ENCODE data around the gene RAB8A.
"Not testable (repeated sequence)": the region's sequence is repeated elsewhere in the genome, so short reads cannot be mapped to it uniquely, and the experiment has no call there.

The RAB8A gene

GRCh38 chr19:16095071-16095571 lies 16.6 kb upstream of the RAB8A start:
- no peak for DNase-seq (ENCODE audit: low read depth, low spot score)
- no CpG with 5 or more reads among the region's 13 CpGs for WGBS (ENCODE audit: insufficient coverage, insufficient read length)
- Histone ChIP-seq H3K36me3 (ENCODE audit: control insufficient read depth, insufficient read depth, low read length) (peaks cover 48% of the 10 kb centered on the region), H3K27ac (ENCODE audit: low read length) (no peak overlapping the region), H3K4me3 (ENCODE audit: low read length) (no peak overlapping the region), H3K9me3 (ENCODE audit: control insufficient read depth, insufficient read depth, low read length) (no peaks in the 10 kb centered on the region), H3K4me1 (ENCODE audit: control insufficient read depth, insufficient read depth, low read length) (no peaks in the 10 kb centered on the region), H3K27me3 (ENCODE audit: control insufficient read depth, insufficient read depth, low read length) (no peaks in the 10 kb centered on the region)

DNA sequence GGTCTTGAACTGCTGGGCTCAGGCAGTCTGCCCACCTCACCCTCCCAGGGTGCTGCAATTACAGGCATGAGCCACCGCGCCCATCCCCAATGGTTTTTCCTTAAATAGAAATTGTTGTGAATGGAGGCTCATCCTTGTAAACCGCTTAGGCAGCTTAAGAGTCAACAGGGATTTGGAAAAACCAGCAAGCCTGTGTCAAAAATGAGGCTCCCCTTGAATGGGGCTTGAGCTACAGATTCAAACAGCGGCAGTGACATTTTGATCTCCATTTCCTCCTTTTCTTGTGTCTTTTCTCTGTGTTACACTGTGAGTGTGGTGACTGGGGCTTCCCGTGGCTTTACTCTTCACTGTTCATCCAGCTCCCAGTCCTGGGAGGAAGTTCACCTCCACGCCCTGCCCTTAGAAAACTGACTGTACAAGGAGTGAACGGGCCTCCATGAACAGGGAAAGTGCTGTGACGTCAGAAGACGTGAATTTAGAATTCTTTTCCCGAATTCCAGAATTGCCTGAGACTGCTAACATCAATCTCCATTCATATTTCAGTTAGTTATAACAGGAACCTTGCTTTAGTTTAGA lies 15.3 kb upstream of the RAB8A start:
- Histone ChIP-seq H3K4me1 (ENCODE audit: control insufficient read depth, insufficient read depth, low read length) (no peaks in the 10 kb centered on the region), H3K27ac (ENCODE audit: low read length) (no peak overlapping the region), H3K4me3 (ENCODE audit: low read length) (no peak overlapping the region), H3K9me3 (ENCODE audit: control insufficient read depth, insufficient read depth, low read length) (no peaks in the 10 kb centered on the region), H3K36me3 (ENCODE audit: control insufficient read depth, insufficient read depth, low read length) (peaks cover 48% of the 10 kb centered on the region), H3K27me3 (ENCODE audit: control insufficient read depth, insufficient read depth, low read length) (no peaks in the 10 kb centered on the region)
- no CpG with 5 or more reads among the region's 10 CpGs for WGBS (ENCODE audit: insufficient coverage, insufficient read length)
- no peak for DNase-seq (ENCODE audit: low read depth, low spot score)

DNA sequence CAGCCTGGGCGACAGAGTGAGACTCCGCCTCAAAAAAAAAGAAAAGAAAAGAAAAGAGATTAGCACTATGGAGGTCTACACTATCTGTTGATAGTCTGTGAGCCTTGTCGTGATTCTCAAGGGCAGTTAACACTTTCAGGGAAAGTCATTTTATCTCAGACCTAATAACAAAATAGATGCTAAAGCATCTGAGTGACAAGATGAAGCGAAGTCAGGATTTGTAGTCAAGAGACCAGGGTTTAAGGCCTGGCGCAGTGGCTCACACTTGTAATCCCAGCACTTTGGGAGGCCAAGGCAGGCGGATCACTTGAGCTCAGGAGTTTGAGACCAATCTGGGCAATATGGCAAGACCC lies 13.3 kb upstream of the RAB8A start:
- H3K27ac ChIP-seq (ENCODE audit: low read length), result no peak overlapping the region
- no peak overlapping the region for H3K4me3 ChIP-seq (ENCODE audit: low read length)
- no peaks in the 10 kb centered on the region for H3K9me3 ChIP-seq (ENCODE audit: control insufficient read depth, insufficient read depth, low read length)
- H3K36me3 ChIP-seq (ENCODE audit: control insufficient read depth, insufficient read depth, low read length), result peaks cover 35% of the 10 kb centered on the region
- no peaks in the 10 kb centered on the region for H3K27me3 ChIP-seq (ENCODE audit: control insufficient read depth, insufficient read depth, low read length)
- no peak for DNase-seq (ENCODE audit: low read depth, low spot score)
- no CpG with 5 or more reads among the region's 6 CpGs for WGBS (ENCODE audit: insufficient coverage, insufficient read length)
- no peaks in the 10 kb centered on the region for H3K4me1 ChIP-seq (ENCODE audit: control insufficient read depth, insufficient read depth, low read length)

DNA sequence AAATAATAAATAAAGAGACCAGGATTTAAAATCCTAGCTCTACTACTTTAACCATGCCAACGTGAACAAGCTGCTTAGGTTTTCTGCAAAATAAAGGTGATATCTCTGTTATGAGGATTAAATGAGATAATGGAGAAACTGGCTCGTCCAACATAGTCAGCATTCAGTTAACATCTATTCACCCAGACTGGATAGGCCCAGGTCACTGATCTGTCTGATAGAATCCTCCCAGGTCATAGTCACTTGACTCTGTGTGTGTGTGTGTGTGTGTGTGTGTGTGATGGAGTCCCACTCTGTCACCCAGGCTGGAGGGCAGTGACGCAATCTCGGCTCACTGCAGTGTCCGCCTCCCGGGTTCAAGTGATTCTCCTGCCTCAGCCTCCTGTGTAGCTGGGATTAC lies 12.9 kb upstream of the RAB8A start:
- H3K27ac ChIP-seq (ENCODE audit: low read length), result no peak overlapping the region

DNA sequence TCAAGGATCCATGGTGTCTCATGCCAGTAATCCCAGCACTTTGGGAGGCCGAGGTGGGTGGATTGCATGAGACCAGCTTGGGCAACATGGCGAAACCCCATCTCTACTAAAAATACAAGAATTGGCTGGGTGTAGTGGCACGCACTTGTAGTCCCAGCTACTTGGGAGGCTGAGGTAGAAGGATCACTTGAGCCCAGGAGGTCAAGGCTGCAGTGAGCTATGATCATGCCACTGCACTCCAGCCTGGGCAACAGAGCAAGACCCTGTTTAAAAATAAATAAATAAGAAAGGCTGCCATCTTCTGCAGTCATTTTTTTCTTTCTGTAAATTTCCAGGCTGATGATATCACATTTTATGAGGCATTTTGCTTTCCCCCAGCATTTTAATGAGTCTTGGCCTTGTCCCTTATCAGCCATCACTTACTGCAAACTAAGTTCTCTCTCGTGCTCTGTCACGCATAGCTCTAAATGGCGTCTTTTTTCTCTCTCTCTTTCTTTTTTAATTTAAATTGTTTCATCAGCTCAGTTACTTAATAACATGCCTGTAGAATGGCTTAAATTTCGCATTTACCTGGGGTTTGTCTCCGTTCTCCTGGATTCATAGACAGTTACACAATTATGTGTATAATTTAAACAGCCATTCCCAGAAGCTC lies 12.2 kb upstream of the RAB8A start:
- not testable (repeated sequence) for H3K4me1 ChIP-seq (ENCODE audit: control insufficient read depth, insufficient read depth, low read length); H3K27ac ChIP-seq (ENCODE audit: low read length); DNase-seq (ENCODE audit: low read depth, low spot score); H3K9me3 ChIP-seq (ENCODE audit: control insufficient read depth, insufficient read depth, low read length); H3K27me3 ChIP-seq (ENCODE audit: control insufficient read depth, insufficient read depth, low read length); H3K4me3 ChIP-seq (ENCODE audit: low read length)
- no CpG with 5 or more reads among the region's 8 CpGs for WGBS (ENCODE audit: insufficient coverage, insufficient read length)
- H3K36me3 ChIP-seq (ENCODE audit: control insufficient read depth, insufficient read depth, low read length), result peaks cover 29% of the 10 kb centered on the region

More for the DNA sequence above, 12.9 kb upstream of the RAB8A start:
- Histone ChIP-seq H3K4me3 (ENCODE audit: low read length) (no peak overlapping the region), H3K9me3 (ENCODE audit: control insufficient read depth, insufficient read depth, low read length) (no peaks in the 10 kb centered on the region), H3K27me3 (ENCODE audit: control insufficient read depth, insufficient read depth, low read length) (no peaks in the 10 kb centered on the region), H3K4me1 (ENCODE audit: control insufficient read depth, insufficient read depth, low read length) (no peaks in the 10 kb centered on the region), H3K36me3 (ENCODE audit: control insufficient read depth, insufficient read depth, low read length) (peaks cover 30% of the 10 kb centered on the region)
- no peak for DNase-seq (ENCODE audit: low read depth, low spot score)
- no CpG with 5 or more reads among the region's 6 CpGs for WGBS (ENCODE audit: insufficient coverage, insufficient read length)

DNA sequence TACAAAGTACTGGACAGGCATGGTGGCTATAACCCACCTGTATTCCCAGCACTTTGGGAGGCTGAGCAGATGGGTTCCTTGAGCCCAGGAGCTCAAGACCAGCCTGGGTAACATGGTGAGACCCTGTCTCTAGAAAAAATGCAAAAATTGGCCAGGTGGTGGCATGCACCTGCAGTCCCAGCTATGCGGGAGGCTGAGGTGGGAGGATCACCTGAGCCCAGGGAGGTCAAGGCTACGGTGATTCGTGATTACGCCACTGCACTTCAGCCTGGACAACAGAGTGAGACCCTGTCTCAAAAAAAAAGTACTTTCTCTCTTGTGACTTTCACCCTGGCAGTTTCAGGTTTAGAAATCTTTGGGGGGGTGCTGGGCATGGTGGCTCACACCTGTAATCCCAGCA lies 11.2 kb upstream of the RAB8A start:
- H3K4me3 ChIP-seq (ENCODE audit: low read length), result no peak overlapping the region
- no peak for DNase-seq (ENCODE audit: low read depth, low spot score)
- no peak overlapping the region for H3K27ac ChIP-seq (ENCODE audit: low read length)
- peaks cover 20% of the 10 kb centered on the region for H3K36me3 ChIP-seq (ENCODE audit: control insufficient read depth, insufficient read depth, low read length)
- WGBS (ENCODE audit: insufficient coverage, insufficient read length), result no CpG with 5 or more reads among the region's 4 CpGs
- H3K4me1 ChIP-seq (ENCODE audit: control insufficient read depth, insufficient read depth, low read length), result no peaks in the 10 kb centered on the region
- H3K9me3 ChIP-seq (ENCODE audit: control insufficient read depth, insufficient read depth, low read length), result no peaks in the 10 kb centered on the region
- no peaks in the 10 kb centered on the region for H3K27me3 ChIP-seq (ENCODE audit: control insufficient read depth, insufficient read depth, low read length)

- Histone ChIP-seq H3K4me3 (ENCODE audit: low read length) (no peak overlapping the region), H3K36me3 (ENCODE audit: control insufficient read depth, insufficient read depth, low read length) (peaks cover 9% of the 10 kb centered on the region), H3K27ac (ENCODE audit: low read length) (no peak overlapping the region), H3K9me3 (ENCODE audit: control insufficient read depth, insufficient read depth, low read length) (no peaks in the 10 kb centered on the region), H3K27me3 (ENCODE audit: control insufficient read depth, insufficient read depth, low read length) (no peaks in the 10 kb centered on the region), H3K4me1 (ENCODE audit: control insufficient read depth, insufficient read depth, low read length) (no peaks in the 10 kb centered on the region)
- WGBS (ENCODE audit: insufficient coverage, insufficient read length), result no CpG with 5 or more reads among the region's 6 CpGs
- no peak for DNase-seq (ENCODE audit: low read depth, low spot score)
Measured at GRCh38 chr19:16104722-16105121, 7.0 kb upstream of the RAB8A start.

GRCh38 chr19:16106121-16106520 lies 5.6 kb upstream of the RAB8A start:
- no CpG with 5 or more reads among the region's 3 CpGs for WGBS (ENCODE audit: insufficient coverage, insufficient read length)
- H3K27ac ChIP-seq (ENCODE audit: low read length), result no peak overlapping the region
- no peaks in the 10 kb centered on the region for H3K27me3 ChIP-seq (ENCODE audit: control insufficient read depth, insufficient read depth, low read length)

GRCh38 chr19:16111909-16112752 lies 442 bp downstream of the RAB8A start:
- no CpG with 5 or more reads among the region's 37 CpGs for WGBS (ENCODE audit: insufficient coverage, insufficient read length)
- no peak for DNase-seq (ENCODE audit: low read depth, low spot score)
- no peaks in the 10 kb centered on the region for H3K9me3 ChIP-seq (ENCODE audit: control insufficient read depth, insufficient read depth, low read length)
- H3K4me3 ChIP-seq (ENCODE audit: low read length), result peak overlapping the region; percentile 81
- no peaks in the 10 kb centered on the region for H3K36me3 ChIP-seq (ENCODE audit: control insufficient read depth, insufficient read depth, low read length)
- H3K4me1 ChIP-seq (ENCODE audit: control insufficient read depth, insufficient read depth, low read length), result no peaks in the 10 kb centered on the region; the same call in 1 of the 2 replicates
- H3K27ac ChIP-seq (ENCODE audit: low read length), result no peak overlapping the region
- no peaks in the 10 kb centered on the region for H3K27me3 ChIP-seq (ENCODE audit: control insufficient read depth, insufficient read depth, low read length)

More at GRCh38 chr19:16106121-16106520, 5.6 kb upstream of the RAB8A start:
- no peaks in the 10 kb centered on the region; the same call in 1 of the 2 replicates for H3K4me1 ChIP-seq (ENCODE audit: control insufficient read depth, insufficient read depth, low read length)
- peaks cover 3% of the 10 kb centered on the region; the same call in 1 of the 2 replicates for H3K36me3 ChIP-seq (ENCODE audit: control insufficient read depth, insufficient read depth, low read length)
- H3K4me3 ChIP-seq (ENCODE audit: low read length), result no peak overlapping the region
- no peaks in the 10 kb centered on the region for H3K9me3 ChIP-seq (ENCODE audit: control insufficient read depth, insufficient read depth, low read length)
- DNase-seq (ENCODE audit: low read depth, low spot score), result no peak

- Histone ChIP-seq H3K9me3 (ENCODE audit: control insufficient read depth, insufficient read depth, low read length) (no peaks in the 10 kb centered on the region), H3K27ac (ENCODE audit: low read length) (no peak overlapping the region), H3K4me3 (ENCODE audit: low read length) (peak overlapping the region; percentile 81; the same call in 1 of the 2 replicates), H3K36me3 (ENCODE audit: control insufficient read depth, insufficient read depth, low read length) (no peaks in the 10 kb centered on the region), H3K27me3 (ENCODE audit: control insufficient read depth, insufficient read depth, low read length) (no peaks in the 10 kb centered on the region), H3K4me1 (ENCODE audit: control insufficient read depth, insufficient read depth, low read length) (no peaks in the 10 kb centered on the region; the same call in 1 of the 2 replicates)
- no peak for DNase-seq (ENCODE audit: low read depth, low spot score)
- whole genome bisulfite sequencing (ENCODE audit: insufficient coverage, insufficient read length), result no CpG with 5 or more reads among the region's 2 CpGs
Measured at GRCh38 chr19:16112778-16113177, 1.1 kb downstream of the RAB8A start.
